GM18907 (cell line): Measurements from ENCODE around the gene UVSSA.
"Not testable (repeated sequence)": the region's sequence is repeated elsewhere in the genome, so short reads cannot be mapped to it uniquely, and the experiment has no call there.

Source experiments
- ATAC-seq: cut with Tn5 transposase; IDR thresholded peaks from one replicate; pipeline ENCODE4 v1.9.1; 2021; ENCODE audit warnings: mild to moderate bottlenecking, moderate library complexity; ENCODE audit not compliant: unreplicated experiment

Gene UVSSA

DNA sequence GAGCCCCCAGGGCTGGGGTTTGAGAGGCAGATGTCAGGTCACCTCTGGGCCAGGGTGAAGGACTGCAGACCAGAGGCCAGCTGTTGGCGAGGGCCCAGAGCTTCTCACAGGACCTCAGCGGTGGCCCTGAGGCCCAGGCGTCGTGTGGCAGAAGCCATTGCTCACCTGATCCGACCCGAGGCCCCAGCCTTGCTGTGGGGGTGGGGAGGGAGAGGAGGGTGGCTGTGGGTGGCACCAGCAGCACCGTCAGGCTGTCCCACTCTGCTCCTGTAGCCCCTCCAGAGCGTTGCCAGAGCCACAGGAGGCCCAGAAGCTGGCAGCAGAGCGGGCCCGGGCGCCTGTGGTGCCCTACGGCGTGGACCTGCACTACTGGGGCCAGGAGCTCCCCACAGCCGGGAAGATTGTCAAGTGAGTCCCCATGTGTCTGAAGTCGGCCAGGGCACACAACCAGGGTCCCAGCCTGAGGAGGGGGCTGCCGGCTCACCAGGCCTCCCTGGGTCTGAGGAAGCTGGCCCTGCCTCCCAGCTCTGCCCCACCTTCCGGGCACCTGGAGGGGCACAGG is 28.8 kb downstream of the UVSSA start:
- ATAC-seq = no peak

GRCh38 chr4:1376391-1376840 is 29.4 kb downstream of the UVSSA start:
- no peak for ATAC-seq

GRCh38 chr4:1376841-1377605 is 30.0 kb downstream of the UVSSA start:
- ATAC-seq = no peak

DNA sequence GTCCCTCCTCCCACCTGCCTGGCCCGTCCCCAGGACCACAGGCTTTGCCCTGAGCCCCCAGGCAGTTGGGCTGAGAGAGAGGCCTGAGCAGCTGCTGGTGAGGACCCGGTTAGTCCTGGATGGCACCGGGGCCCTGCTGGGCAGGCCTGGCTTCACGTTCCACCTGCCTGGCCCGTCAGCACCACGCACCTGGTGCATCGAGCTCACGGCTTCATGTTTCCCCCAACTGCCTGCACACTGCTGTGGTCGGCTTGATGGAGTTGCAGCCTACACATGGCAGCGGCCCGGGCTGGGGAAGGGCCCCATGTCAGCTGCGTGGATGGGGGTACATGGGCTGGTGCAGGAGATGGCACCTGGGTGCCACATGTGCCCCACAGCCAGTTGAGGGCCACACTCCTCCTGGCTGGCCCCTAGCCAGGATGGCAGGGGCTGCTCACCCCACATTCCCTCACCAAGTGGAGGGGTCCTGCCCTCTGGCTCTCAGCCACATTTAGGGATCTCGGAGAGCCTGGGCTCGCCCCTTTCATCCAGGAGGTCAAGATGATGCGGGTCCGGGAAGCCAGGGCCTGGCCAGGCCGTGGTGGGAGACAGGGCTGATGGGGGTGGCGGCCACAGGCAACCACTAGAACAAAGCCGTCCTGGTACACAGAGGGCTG is 30.7 kb downstream of the UVSSA start:
- no peak for ATAC-seq

- no peak for ATAC-seq
Observed at GRCh38 chr4:1378559-1379231, 31.7 kb downstream of the UVSSA start.

GRCh38 chr4:1379351-1379781 is 32.4 kb downstream of the UVSSA start:
- no peak for ATAC-seq

- no peak for ATAC-seq
Observed at GRCh38 chr4:1379801-1380331, 32.9 kb downstream of the UVSSA start.

DNA sequence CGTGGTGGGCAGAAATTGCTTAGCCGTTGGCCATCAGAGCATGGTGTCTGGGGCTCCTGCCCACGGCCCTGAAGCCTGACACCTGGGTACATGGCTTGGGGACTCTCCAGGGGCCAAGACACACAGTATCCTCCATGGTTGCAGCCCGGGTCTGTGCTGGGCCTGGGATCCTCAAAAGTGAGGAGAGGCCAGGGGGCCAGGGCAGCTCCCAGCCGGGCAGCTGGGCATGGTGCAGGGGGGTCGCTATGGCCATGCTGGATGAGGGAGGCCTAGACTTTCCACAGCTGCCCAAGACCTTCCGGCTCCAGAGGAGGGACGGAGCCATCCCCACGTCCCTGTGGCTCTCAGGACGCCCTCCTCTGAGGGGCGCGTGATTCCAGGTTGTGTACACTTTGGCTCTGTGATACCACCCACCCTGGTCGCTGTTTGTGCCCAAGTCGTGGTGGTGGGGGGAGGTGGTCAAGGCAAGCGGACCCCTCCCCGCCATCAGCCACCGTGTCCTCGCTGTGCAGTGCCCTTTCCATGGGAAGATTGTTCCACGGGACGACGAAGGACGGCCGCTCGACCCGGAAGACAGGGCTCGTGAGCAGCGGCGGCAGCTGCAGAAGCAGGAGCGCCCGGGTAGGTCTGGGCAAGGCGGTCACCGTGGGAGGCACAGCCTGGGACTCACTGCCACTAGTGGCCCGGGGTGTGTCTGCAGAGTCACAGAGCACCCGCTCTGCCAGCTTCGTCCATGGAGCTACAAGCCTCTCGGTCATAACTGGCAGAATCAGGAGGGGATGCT is 33.6 kb downstream of the UVSSA start:
- ATAC-seq = no peak

- no peak for ATAC-seq
Observed at GRCh38 chr4:1381181-1381621, 34.2 kb downstream of the UVSSA start.

DNA sequence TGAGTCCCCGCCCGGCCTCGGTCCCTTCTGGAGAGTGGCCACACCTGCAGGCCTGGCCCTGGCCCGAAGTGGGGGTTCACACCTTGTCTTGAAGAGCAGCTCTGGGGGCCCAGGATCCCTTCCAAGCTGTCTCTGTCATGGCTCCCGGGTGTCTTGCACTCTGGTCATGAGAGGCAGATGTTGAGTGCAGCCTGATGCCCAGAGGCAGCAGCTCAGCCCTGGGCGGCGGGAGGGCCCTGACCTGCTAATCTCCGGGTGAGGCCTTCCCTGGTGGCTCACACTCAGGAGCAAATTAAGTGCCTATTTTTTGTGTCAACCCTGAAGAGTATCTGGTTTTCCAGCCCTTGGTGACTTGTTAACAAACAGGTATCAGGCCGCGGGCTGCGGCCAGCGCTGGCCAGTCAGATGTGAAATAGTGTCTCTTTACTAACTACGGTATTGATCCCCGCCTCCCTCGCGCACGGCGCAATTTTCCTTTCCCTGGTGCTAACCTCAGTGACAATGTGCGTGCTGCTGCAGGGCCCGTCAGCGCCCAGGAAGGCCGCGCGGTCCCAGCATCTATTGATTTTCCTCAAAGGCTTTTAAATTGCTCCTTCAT is 35.0 kb downstream of the UVSSA start:
- no peak for ATAC-seq

- no peak for ATAC-seq
Observed at GRCh38 chr4:1382776-1383727, 36.0 kb downstream of the UVSSA start.

GRCh38 chr4:1383728-1384591 is 37.0 kb downstream of the UVSSA start:
- no peak for ATAC-seq

GRCh38 chr4:1384675-1385372 is 37.8 kb downstream of the UVSSA start:
- ATAC-seq = no peak

- ATAC-seq = no peak
Observed at GRCh38 chr4:1385373-1386340, 38.6 kb downstream of the UVSSA start.

- ATAC-seq = not testable (repeated sequence)
Observed at GRCh38 chr4:1393363-1393762, 46.4 kb downstream of the UVSSA start.

DNA sequence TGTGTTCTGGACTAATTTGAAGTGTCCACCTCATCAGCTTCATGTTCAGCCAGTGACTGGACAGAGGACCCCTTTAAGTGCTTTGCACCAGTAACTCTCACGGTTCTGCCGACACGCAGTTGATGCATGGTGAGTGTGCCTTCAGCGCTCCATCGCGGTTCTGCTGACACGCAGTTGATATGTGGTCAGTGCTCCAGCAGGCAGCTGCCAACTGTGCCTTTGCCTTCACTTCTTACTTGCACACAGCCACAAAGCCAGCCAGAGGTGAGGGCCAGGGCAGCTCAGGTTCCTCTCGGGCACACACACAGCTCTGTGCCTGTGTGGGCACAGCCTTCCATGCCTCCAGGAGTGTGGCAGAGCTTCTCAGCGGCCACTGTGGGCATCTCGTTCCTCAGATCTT is 46.9 kb downstream of the UVSSA start:
- ATAC-seq = no peak
